CD4-positive, alpha-beta T cell treated with Interleukin-6 for 4 hours (primary cell): ENCODE measurements around the gene MGST2.

Experiments used
- DNase-seq: peaks from one replicate; pipeline ENCODE4 v3.0.0-alpha.2; 2020; ENCODE audit warnings: mixed read lengths

Gene MGST2

GRCh38 chr4:139745111-139745639 lies 79.6 kb downstream of the MGST2 start:
- DNase-seq, result no peak

GRCh38 chr4:139746431-139747171 lies 81.0 kb downstream of the MGST2 start:
- no peak for DNase-seq

DNA sequence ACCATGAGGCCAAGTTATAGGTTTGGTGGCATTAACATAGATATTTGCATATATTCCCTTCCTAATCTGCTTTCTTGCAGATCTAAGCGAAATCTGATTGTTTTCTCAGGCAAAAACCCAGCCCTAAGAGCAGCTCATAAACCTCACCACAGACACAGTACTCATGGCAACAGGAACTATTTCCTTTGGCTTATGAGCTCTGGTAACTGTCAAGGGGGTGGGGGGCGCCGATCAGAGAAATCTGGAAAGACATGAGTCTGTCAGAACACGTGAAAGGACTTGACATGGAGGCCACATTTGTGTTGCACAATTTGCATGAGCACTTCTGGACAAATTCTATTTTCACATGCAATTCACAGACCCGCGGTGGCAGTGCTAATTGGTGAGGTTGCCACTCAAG lies 83.7 kb downstream of the MGST2 start:
- DNase-seq, result no peak

DNA sequence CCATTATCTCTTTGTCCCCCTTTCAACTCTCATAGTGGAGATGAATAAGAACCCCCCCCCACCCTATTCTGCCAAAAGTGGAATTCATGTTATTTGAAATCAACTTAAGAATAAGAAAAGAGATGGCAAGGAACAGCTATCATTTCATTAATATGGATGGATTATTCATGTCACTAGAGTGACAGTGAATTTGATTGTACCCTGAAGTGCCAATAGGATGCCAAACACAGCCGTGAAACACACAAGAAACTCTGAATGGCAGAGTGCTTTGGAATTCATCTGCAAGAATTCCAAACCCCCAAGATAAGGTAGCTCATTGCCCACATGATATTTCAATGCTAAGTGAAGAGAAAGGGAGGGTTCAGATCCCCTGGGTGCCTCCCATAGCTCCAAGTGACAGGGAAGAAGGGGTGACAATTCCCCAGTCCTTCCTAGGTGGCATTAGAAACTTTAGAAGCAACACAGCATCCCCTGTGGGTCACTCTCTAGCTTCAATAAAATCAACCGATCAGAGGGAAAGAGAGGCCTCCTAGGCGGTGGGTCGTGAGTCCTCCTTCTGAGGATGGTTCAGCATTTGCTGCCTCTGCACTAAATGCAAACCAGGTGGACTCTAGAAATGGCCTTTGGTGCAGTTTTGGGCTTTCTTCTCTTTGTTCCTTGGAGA lies 84.3 kb downstream of the MGST2 start:
- no peak for DNase-seq

DNA sequence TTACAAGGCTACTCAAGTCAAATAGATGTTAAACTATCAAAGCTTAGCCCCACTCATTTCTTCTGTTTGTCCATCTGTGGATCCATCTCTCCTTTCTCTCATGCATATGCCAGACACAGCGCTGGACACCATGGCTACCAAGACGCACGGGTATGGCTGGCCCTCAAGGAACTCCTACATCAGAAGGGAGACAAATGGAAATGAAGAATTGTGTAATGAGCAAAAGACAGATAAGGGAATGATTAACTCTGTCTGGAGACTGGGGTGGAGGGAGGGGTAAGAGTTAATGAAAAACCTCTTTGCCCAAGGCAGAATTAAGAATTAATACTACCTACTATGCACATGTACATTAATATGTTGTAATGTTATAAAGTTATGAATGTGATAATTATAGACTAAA lies 88.1 kb downstream of the MGST2 start:
- DNase-seq, result no peak
